ENCODE data around the gene CHTF18. TPM values are rescaled to one million over a fixed set of nuclear protein-coding genes. Genes with fewer than 3 reads are reported as not detected.
A peak's percentile ranks its signal among the peaks of the same experiment; 100 is the strongest.

Gene CHTF18
- total RNA-seq, 2 experiments from 2014 or later = 30.7 to 31.1 TPM

DNA sequence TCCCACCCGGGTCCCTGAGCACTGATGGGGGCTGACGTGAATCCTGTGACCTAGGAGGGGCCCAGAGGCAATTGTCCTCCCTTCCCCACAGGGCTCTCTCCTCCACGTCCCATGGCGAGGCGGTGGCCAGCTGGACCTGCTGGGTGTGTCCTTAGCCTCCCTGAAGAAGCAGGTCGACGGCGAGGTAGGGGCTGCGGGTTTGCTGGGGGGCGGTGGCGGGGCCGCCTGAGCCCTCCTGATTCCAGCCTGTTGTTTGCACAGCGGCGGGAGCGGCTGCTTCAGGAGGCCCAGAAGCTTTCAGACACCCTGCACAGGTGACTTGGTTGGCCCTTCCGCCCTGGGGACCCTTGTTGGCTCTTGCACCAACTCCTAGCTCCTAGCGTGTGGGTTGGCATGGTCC, 1.7 kb downstream of the CHTF18 start:
- DNase-seq (no peak), ATAC-seq (ENCODE audit: poor library complexity) (no peak)
- peaks cover 34% of the 10 kb centered on the region for H3K4me1 ChIP-seq (ENCODE audit: insufficient read depth, low read length)
- peak overlapping the region; percentile 78 for H3K4me3 Mint-ChIP-seq
- H3K9me3 ChIP-seq (ENCODE audit: control insufficient read depth in 1 of 2, insufficient read depth in 1 of 2, low read length in 2 of 2) = no peaks in the 10 kb centered on the region
- CTCF ChIA-PET = no interaction called here
- H3K36me3 Mint-ChIP-seq (ENCODE audit: low read depth) = peaks cover 3% of the 10 kb centered on the region
- H3K27ac Mint-ChIP-seq = no peak overlapping the region
- POLR2A ChIA-PET = no interaction called here
- TF ChIP-seq, protein P1, sequence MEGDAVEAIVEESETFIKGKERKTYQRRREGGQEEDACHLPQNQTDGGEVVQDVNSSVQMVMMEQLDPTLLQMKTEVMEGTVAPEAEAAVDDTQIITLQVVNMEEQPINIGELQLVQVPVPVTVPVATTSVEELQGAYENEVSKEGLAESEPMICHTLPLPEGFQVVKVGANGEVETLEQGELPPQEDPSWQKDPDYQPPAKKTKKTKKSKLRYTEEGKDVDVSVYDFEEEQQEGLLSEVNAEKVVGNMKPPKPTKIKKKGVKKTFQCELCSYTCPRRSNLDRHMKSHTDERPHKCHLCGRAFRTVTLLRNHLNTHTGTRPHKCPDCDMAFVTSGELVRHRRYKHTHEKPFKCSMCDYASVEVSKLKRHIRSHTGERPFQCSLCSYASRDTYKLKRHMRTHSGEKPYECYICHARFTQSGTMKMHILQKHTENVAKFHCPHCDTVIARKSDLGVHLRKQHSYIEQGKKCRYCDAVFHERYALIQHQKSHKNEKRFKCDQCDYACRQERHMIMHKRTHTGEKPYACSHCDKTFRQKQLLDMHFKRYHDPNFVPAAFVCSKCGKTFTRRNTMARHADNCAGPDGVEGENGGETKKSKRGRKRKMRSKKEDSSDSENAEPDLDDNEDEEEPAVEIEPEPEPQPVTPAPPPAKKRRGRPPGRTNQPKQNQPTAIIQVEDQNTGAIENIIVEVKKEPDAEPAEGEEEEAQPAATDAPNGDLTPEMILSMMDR (IDR thresholded peaks at IDR 0.05) = no peak
- H3K9me3 Mint-ChIP-seq = no peaks in the 10 kb centered on the region
- H3K4me3 ChIP-seq (ENCODE audit: low read length) = no peak overlapping the region
- H3K27me3 ChIP-seq (ENCODE audit: control insufficient read depth in 1 of 2, insufficient read depth in 2 of 2, low read length in 2 of 2) = no peaks in the 10 kb centered on the region
- no peak overlapping the region for H3K27ac ChIP-seq (ENCODE audit: low read depth in 1 of 2, low read length in 2 of 2)
- peaks cover 10% of the 10 kb centered on the region for H3K36me3 ChIP-seq (ENCODE audit: insufficient read depth, low read length)
- H3K27me3 Mint-ChIP-seq = no peaks in the 10 kb centered on the region
- H3K4me1 Mint-ChIP-seq (ENCODE audit: low read depth) = no peaks in the 10 kb centered on the region
- intact Hi-C loops (cut with DNase I, micrococcal nuclease) = no loop called here

GRCh38 chr16:791131-791530, 2.7 kb downstream of the CHTF18 start:
- ATAC-seq (ENCODE audit: poor library complexity) = no peak
- H3K4me3 Mint-ChIP-seq = no peak overlapping the region
- POLR2A ChIA-PET = no interaction called here

DNA sequence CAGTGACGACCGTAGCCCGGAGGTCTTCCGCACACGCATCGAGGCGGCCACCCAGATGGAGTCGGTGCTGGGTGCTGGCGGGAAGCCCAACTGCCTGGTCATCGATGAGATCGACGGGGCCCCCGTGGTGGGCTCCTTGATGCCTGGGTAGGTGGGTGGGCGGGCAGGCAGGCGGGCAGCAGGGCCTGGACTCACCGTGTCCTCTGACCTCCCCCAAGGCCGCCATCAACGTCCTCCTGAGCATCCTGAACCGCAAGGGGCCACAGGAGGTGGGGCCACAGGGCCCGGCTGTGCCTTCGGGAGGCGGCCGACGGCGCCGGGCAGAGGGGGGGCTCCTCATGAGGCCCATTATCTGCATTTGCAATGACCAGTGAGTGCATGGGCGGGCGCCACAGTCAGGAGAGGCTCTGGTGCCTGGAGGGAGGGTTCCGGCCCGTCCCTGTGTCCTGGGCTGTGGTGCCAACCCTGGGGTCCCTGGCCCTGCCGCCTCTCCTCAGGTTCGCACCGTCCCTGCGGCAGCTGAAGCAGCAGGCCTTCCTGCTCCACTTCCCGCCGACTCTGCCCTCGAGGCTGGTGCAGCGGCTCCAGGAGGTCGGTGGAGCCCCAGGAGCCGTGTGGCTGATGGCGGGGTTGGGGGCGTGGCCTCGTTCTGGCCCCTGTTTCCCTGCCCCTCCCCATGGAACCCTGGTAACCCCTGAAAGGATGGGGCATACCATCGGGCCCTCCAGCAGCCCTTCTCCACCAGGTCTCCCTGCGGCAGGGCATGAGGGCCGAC, 4.0 kb downstream of the CHTF18 start:
- no peak for ATAC-seq (ENCODE audit: poor library complexity)
- no peaks in the 10 kb centered on the region for H3K9me3 ChIP-seq (ENCODE audit: control insufficient read depth in 1 of 2, insufficient read depth in 1 of 2, low read length in 2 of 2)
- ChIA-PET POLR2A (no interaction called here), CTCF (no interaction called here)
- H3K4me3 ChIP-seq (ENCODE audit: low read length) = no peak overlapping the region
- H3K27me3 ChIP-seq (ENCODE audit: control insufficient read depth in 1 of 2, insufficient read depth in 2 of 2, low read length in 2 of 2) = no peaks in the 10 kb centered on the region
- no peak for DNase-seq
- H3K9me3 Mint-ChIP-seq = no peaks in the 10 kb centered on the region
- H3K4me1 Mint-ChIP-seq (ENCODE audit: low read depth) = no peaks in the 10 kb centered on the region
- peaks cover 18% of the 10 kb centered on the region for H3K4me1 ChIP-seq (ENCODE audit: insufficient read depth, low read length)
- H3K27ac ChIP-seq (ENCODE audit: low read depth in 1 of 2, low read length in 2 of 2) = no peak overlapping the region
- H3K4me3 Mint-ChIP-seq = no peak overlapping the region
- TF ChIP-seq, protein P1 (IDR thresholded peaks at IDR 0.05) = no peak
- intact Hi-C loops (cut with DNase I, micrococcal nuclease) = no loop called here
- no peaks in the 10 kb centered on the region for H3K36me3 ChIP-seq (ENCODE audit: insufficient read depth, low read length)
- H3K36me3 Mint-ChIP-seq (ENCODE audit: low read depth) = no peaks in the 10 kb centered on the region
- no peaks in the 10 kb centered on the region for H3K27me3 Mint-ChIP-seq
- no peak overlapping the region for H3K27ac Mint-ChIP-seq

More at GRCh38 chr16:791131-791530, 2.7 kb downstream of the CHTF18 start:
- no peaks in the 10 kb centered on the region for H3K27me3 ChIP-seq (ENCODE audit: control insufficient read depth in 1 of 2, insufficient read depth in 2 of 2, low read length in 2 of 2)
- no peak overlapping the region for H3K4me3 ChIP-seq (ENCODE audit: low read length)
- Mint-ChIP-seq H3K27me3 (no peaks in the 10 kb centered on the region), H3K9me3 (no peaks in the 10 kb centered on the region), H3K4me1 (ENCODE audit: low read depth) (no peaks in the 10 kb centered on the region), H3K27ac (no peak overlapping the region), H3K36me3 (ENCODE audit: low read depth) (no peaks in the 10 kb centered on the region)
- TF ChIP-seq, protein P1 (IDR thresholded peaks at IDR 0.05) = no peak
- no peaks in the 10 kb centered on the region for H3K9me3 ChIP-seq (ENCODE audit: control insufficient read depth in 1 of 2, insufficient read depth in 1 of 2, low read length in 2 of 2)
- intact Hi-C loops (cut with DNase I, micrococcal nuclease) = no loop called here
- CTCF ChIA-PET = no interaction called here
- peaks cover 25% of the 10 kb centered on the region for H3K4me1 ChIP-seq (ENCODE audit: insufficient read depth, low read length)
- H3K36me3 ChIP-seq (ENCODE audit: insufficient read depth, low read length) = peaks cover 6% of the 10 kb centered on the region
- H3K27ac ChIP-seq (ENCODE audit: low read depth in 1 of 2, low read length in 2 of 2) = no peak overlapping the region
- DNase-seq = no peak

All from CD4-positive, alpha-beta T cell (primary cell).